SK-N-SH (cell line): Measurements from ENCODE around the gene NTM. TPM values are rescaled to one million over a fixed set of nuclear protein-coding genes. Genes with fewer than 3 reads are reported as not detected.

Experiments used
- CTCF ChIA-PET: fragments of 300-600, 350-600 bp; formaldehyde crosslinking; extraction: SDS; loops from one replicate; lab custom pipeline; 2021; lab: Yijun Ruan, JAX
- POLR2A ChIA-PET: fragments of 350-600 bp; sonication (Branson Sonifier 250); formaldehyde crosslinking; extraction: SDS; loops from one replicate; lab custom pipeline; 2020; ENCODE audit warnings: antibody characterized with exemption, inconsistent platforms; lab: Yijun Ruan, JAX
- DNase-seq: peaks from one replicate; pipeline ENCODE4 v3.0.0; 2012
- H2AFZ ChIP-seq: fragments of 200-600 bp; sonication (generic); 2 replicates; pipeline ENCODE4 v1.8.1; 2016; ENCODE audit warnings: antibody characterized with exemption, mild to moderate bottlenecking, low read depth
- H3F3A ChIP-seq: fragments of 200-600 bp; sonication (generic); replicated peaks from 2 replicates; pipeline ENCODE3; 2016; ENCODE audit warnings: antibody characterized with exemption, mild to moderate bottlenecking; ENCODE audit not compliant: insufficient read depth
- H3K27ac ChIP-seq, 2 experiments: fragments of 200-500 bp in 1 of 2; fragments of 200-600 bp in 1 of 2; sonication (Bioruptor generic) in 1 of 2; sonication (generic), shearing (Covaris generic) in 1 of 2; 2 replicates each; pipeline versions ENCODE4 v1.5.1 to v1.6.1; 2014 to 2016; ENCODE audit warnings: low read depth in 2 of 2, inconsistent platforms in 1 of 2, low read length in 1 of 2, mild to moderate bottlenecking in 1 of 2, mixed read lengths in 1 of 2
- H3K27me3 ChIP-seq: fragments of 200-600 bp; sonication (generic), shearing (Covaris generic); 2 replicates; pipeline ENCODE4 v1.6.1; 2016; ENCODE audit warnings: mixed run types; ENCODE audit not compliant: insufficient read depth
- H3K36me3 ChIP-seq, 2 experiments: fragments of 200-500 bp in 1 of 2; fragments of 200-600 bp in 1 of 2; sonication (Bioruptor generic) in 1 of 2; sonication (generic) in 1 of 2; replicated peaks in 1 of 2; 2 replicates each; pipeline versions ENCODE3 to v1.5.1; 2014 to 2016; ENCODE audit warnings: low read length in 1 of 2, mild to moderate bottlenecking in 1 of 2; ENCODE audit not compliant: insufficient read depth in 2 of 2, control insufficient read depth in 1 of 2
- H3K4me1 ChIP-seq, 2 experiments: fragments of 200-500 bp in 1 of 2; fragments of 200-600 bp in 1 of 2; sonication (Bioruptor generic) in 1 of 2; sonication (generic), shearing (Covaris generic) in 1 of 2; 2 replicates each; pipeline versions ENCODE4 v1.5.1 to v1.6.1; 2014 to 2016; ENCODE audit warnings: low read depth in 1 of 2, low read length in 1 of 2, mixed run types in 1 of 2; ENCODE audit not compliant: insufficient read depth in 2 of 2, control insufficient read depth in 1 of 2
- H3K4me2 ChIP-seq: fragments of 200-600 bp; sonication (generic), shearing (Covaris generic); 2 replicates; pipeline ENCODE4 v1.6.1; 2017; ENCODE audit warnings: mixed run types
- H3K4me3 ChIP-seq, 2 experiments: fragments of 200-500 bp in 1 of 2; fragments of 200-600 bp in 1 of 2; sonication (Bioruptor generic) in 1 of 2; sonication (generic), shearing (Covaris generic) in 1 of 2; 2 replicates each; pipeline versions ENCODE4 v1.5.1 to v1.8.1; 2014 to 2016; ENCODE audit warnings: low read depth in 2 of 2, inconsistent platforms in 1 of 2, low read length in 1 of 2, mild to moderate bottlenecking in 1 of 2, mixed read lengths in 1 of 2, moderate library complexity in 1 of 2
- H3K79me2 ChIP-seq: fragments of 200-600 bp; sonication (generic); 2 replicates; pipeline ENCODE4 v1.8.1; 2017; ENCODE audit warnings: mild to moderate bottlenecking; ENCODE audit not compliant: insufficient read depth
- H3K9ac ChIP-seq: fragments of 200-600 bp; sonication (generic); 2 replicates; pipeline ENCODE4 v1.6.1; 2017; ENCODE audit warnings: mixed run types
- H3K9me2 ChIP-seq: fragments of 200-600 bp; sonication (generic); 2 replicates; pipeline ENCODE4 v1.6.1; 2017; ENCODE audit warnings: mixed run types
- H3K9me3 ChIP-seq: fragments of 200-600 bp; sonication (generic); 2 replicates; pipeline ENCODE4 v1.6.1; 2017; ENCODE audit warnings: mixed run types, mild to moderate bottlenecking, moderate library complexity
- H4K20me1 ChIP-seq: fragments of 200-600 bp; sonication (generic); 2 replicates; pipeline ENCODE4 v1.6.1; 2017; ENCODE audit warnings: mild to moderate bottlenecking, mixed run types; ENCODE audit not compliant: insufficient read depth
- FOSL2 ChIP-seq: IDR thresholded peaks from 2 replicates; pipeline ENCODE4 v1.4.0; 2012; ENCODE audit warnings: low read depth, mild to moderate bottlenecking, moderate library complexity, borderline replicate concordance
- FOXJ3 ChIP-seq: sonication (generic); formaldehyde crosslinking; IDR thresholded peaks from 2 replicates; pipeline ENCODE4 v1.5.1; 2020; ENCODE audit warnings: mild to moderate bottlenecking, missing genetic modification reagents
- GATA2 ChIP-seq: sonication (generic); formaldehyde crosslinking; IDR thresholded peaks from 2 replicates; pipeline ENCODE4 v1.5.0; 2020; ENCODE audit warnings: mild to moderate bottlenecking, missing genetic modification reagents
- IRF3 ChIP-seq: fragments of 150-350 bp; IDR thresholded peaks from 2 replicates; pipeline ENCODE4 v1.6.1; 2016; ENCODE audit warnings: mild to moderate bottlenecking, low read depth, low read length
- MXI1 ChIP-seq: IDR thresholded peaks from 2 replicates; pipeline ENCODE4 v1.6.1; 2012; ENCODE audit warnings: mild to moderate bottlenecking, low read depth, low read length, improper control_type of control experiment
- PBX3 ChIP-seq: IDR thresholded peaks from 2 replicates; pipeline ENCODE4; 2012
- RCOR1 ChIP-seq: fragments of 150-350 bp; IDR thresholded peaks from 2 replicates; pipeline ENCODE4 v1.6.1; 2017; ENCODE audit warnings: antibody characterized with exemption, low read length
- SIN3A ChIP-seq: IDR thresholded peaks from 2 replicates; pipeline ENCODE4 v1.6.1; 2012; ENCODE audit warnings: low read depth, mild to moderate bottlenecking, low read length, moderate library complexity, borderline replicate concordance
- USF1 ChIP-seq: IDR thresholded peaks from 2 replicates; pipeline ENCODE4 v1.4.0; 2012; ENCODE audit warnings: low read depth, borderline replicate concordance
- ZBTB33 ChIP-seq: IDR thresholded peaks from 2 replicates; pipeline ENCODE4 v1.4.0; 2012; ENCODE audit warnings: low read depth, borderline replicate concordance
- WGBS: methylation state at CpG from one replicate; pipeline ENCODE4 v1.1.6; 2017; ENCODE audit warnings: low lambda C conversion rate; 5-methylcytosine and 5-hydroxymethylcytosine counted together
- polyA plus RNA-seq, 3 experiments: library from polyadenylated mRNA; depleted of rRNA; stranded (reverse); fragments of >200 nt; gene quantifications; 2 replicates each; pipeline ENCODE4 v1.2.3, GENCODE V29; 2012
- TF ChIP-seq, protein P1 (sequence below): fragments of 200-600 bp; sonication (generic); IDR thresholded peaks from 2 replicates; pipeline ENCODE4 v1.6.1; 2017; ENCODE audit warnings: antibody characterized with exemption, mild to moderate bottlenecking, moderate library complexity

Gene NTM
- polyA plus RNA-seq, 1 of the 3 experiments (the other 2 are of a cell fraction): 20.0 TPM

DNA sequence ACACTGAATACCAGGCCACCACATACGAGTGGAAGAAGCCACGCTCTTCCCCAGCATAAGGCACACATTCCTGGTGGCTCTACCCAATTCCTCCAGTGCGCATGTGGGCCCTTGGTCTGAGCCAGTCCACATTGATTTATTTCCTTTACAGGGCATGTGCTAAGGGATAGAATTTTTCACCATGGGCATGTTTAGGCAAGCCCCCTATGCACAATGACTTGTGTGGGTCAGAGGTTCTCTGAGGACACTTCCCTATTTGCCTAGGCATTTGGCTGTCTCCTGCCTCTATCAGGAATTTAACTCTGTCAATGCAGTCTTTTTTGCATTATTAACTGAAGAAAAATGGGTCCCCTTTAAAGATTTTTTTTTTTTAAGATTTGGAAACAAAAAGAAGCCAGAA, 718.1 kb downstream of the NTM start:
- WGBS: 63% methylated on average over 3 of the region's 3 CpGs
- no peaks in the 10 kb centered on the region for H4K20me1 ChIP-seq
- TF ChIP-seq IRF3 (no peak), GATA2 (no peak), FOXJ3 (CRISPR knock-in tag) (no peak), USF1 (no peak), SIN3A (no peak), ZBTB33 (no peak), FOSL2 (no peak)
- TF ChIP-seq, all 33 proteins: peak for 0
- peaks cover 0 to 7% of the 10 kb centered on the region in 2 experiments for H3K36me3 ChIP-seq
- no peak overlapping the region for H3K9ac ChIP-seq
- no peaks in the 10 kb centered on the region for H3K27me3 ChIP-seq
- no peaks in the 10 kb centered on the region for H3K9me2 ChIP-seq
- ChIA-PET CTCF (no interaction called here), POLR2A (no interaction called here)
- H3K9me3 ChIP-seq: peaks cover 21% of the 10 kb centered on the region; the same call in 1 of the 2 replicates
- no peaks in the 10 kb centered on the region for H3K79me2 ChIP-seq
- no peak overlapping the region for H3K4me2 ChIP-seq
- no peak overlapping the region for H3K27ac ChIP-seq
- H3K4me3 ChIP-seq: no peak overlapping the region
- H2AFZ ChIP-seq: no peak overlapping the region
- no peaks in the 10 kb centered on the region for H3K4me1 ChIP-seq
- no peak for DNase-seq
- no peaks in the 10 kb centered on the region for H3F3A ChIP-seq

DNA sequence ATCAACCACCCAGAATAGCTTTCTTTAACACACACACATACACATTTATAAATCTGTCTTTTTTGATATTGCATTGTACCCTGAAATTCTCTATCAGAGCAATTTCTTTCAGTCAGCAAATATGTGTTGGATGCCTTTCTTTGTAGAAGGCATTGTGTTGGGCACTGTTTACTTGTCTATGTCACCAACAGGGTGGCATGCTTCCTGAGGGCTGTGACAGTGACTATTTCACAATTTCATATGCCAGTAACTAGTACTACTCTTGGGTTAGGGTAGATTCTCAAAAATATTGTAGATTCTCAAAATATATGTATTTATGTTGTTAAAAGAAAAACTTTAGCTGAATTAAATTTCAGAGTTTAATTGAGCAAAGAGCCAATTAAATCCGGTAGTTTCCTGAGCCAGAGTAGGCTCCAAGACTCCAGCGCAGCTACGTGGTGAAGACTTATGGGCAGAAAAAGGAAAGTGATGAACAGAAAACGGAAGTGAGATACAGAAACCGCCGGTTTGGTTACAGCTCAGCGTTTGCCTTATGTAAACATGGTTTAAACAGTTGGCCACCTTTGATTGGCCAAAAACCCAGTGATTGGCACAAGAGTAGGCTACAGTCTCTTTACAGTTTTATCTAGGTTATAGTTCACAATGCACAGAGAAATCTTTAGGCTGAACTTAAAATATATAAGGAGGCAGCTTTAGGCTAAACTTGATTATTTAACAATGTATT, 723.3 kb downstream of the NTM start:
- ChIA-PET CTCF (interaction anchor here (0.8 to 1.8 kb wide), 3 partner anchors 18 to 180 kb away, joined by 3 to 6 read pairs (median 4); no protein-coding TSS in a partner anchor), POLR2A (no interaction called here)
- H3K79me2 ChIP-seq: no peaks in the 10 kb centered on the region
- H3K9me3 ChIP-seq: no peaks in the 10 kb centered on the region
- no peak for DNase-seq
- H3F3A ChIP-seq: no peaks in the 10 kb centered on the region
- H2AFZ ChIP-seq: no peak overlapping the region
- WGBS: 86% methylated on average over 7 of the region's 7 CpGs
- H3K27me3 ChIP-seq: no peaks in the 10 kb centered on the region
- no peaks in the 10 kb centered on the region for H3K36me3 ChIP-seq
- H3K4me3 ChIP-seq: no peak overlapping the region
- TF ChIP-seq RCOR1: no peak
- TF ChIP-seq FOSL2: no peak
- TF ChIP-seq, protein P1, sequence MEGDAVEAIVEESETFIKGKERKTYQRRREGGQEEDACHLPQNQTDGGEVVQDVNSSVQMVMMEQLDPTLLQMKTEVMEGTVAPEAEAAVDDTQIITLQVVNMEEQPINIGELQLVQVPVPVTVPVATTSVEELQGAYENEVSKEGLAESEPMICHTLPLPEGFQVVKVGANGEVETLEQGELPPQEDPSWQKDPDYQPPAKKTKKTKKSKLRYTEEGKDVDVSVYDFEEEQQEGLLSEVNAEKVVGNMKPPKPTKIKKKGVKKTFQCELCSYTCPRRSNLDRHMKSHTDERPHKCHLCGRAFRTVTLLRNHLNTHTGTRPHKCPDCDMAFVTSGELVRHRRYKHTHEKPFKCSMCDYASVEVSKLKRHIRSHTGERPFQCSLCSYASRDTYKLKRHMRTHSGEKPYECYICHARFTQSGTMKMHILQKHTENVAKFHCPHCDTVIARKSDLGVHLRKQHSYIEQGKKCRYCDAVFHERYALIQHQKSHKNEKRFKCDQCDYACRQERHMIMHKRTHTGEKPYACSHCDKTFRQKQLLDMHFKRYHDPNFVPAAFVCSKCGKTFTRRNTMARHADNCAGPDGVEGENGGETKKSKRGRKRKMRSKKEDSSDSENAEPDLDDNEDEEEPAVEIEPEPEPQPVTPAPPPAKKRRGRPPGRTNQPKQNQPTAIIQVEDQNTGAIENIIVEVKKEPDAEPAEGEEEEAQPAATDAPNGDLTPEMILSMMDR: no peak
- TF ChIP-seq MXI1: no peak
- TF ChIP-seq PBX3: no peak
- no peak overlapping the region for H3K4me2 ChIP-seq
- H3K9me2 ChIP-seq: no peaks in the 10 kb centered on the region
- no peaks in the 10 kb centered on the region for H4K20me1 ChIP-seq
- H3K4me1 ChIP-seq: peaks cover 0 to 2% of the 10 kb centered on the region in 2 experiments; a peak in 1 of 4 replicates
- H3K27ac ChIP-seq: no peak overlapping the region
- H3K9ac ChIP-seq: no peak overlapping the region
